Measurements from ENCODE around the gene FA2H.

FA2H gene

DNA sequence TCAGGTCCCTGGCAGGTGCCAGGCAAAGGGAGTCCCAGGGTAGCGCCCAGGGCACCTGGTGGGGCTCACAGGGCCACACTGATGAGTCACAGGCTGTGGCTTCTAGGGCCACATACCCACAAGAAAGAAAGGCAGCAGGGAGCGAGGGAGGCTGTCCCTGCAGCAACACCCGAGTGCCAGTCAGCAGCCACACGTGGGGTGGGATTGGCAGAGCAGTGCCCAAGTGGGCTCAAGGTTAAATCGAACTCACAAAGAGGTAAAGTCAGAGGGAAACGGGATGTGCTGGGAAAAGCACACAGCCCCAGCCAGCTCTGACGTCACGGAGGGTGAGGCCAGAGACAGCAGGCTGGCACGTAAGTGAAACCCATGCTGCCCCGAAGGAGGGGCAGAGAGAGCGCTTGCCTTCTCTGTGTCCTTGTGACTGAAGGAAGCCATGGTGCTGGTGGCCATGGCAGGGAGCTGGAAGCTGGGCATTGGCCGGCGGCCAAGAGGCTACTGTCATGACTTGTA, 33.8 kb downstream of the FA2H start:
- H3K27ac ChIP-seq, result no peak overlapping the region
- no peaks in the 10 kb centered on the region for H3K9me3 ChIP-seq (replicated peaks in 1 of 11)
- TF ChIP-seq Cebpa-rat (IDR thresholded peaks at IDR 0.05), result no peak
- peak overlapping the region in 3 of 11 experiments; percentile 6 to 26 (median 7); a peak in 2 of 22 replicates for H3K4me2 ChIP-seq
- no peaks in the 10 kb centered on the region for H3K27me3 ChIP-seq
- no peak overlapping the region for H3K9ac ChIP-seq
- H3K4me1 ChIP-seq, result peaks cover 6 to 41% (median 31%) of the 10 kb centered on the region in 10 experiments
- no peaks in the 10 kb centered on the region for H3K36me3 ChIP-seq
- no peak overlapping the region for H3K4me3 ChIP-seq
- H4K20me1 ChIP-seq, result no peaks in the 10 kb centered on the region; a peak in 1 of 22 replicates

GRCh38 chr16:74739275-74739674, 35.3 kb downstream of the FA2H start:
- H4K20me1 ChIP-seq, result no peaks in the 10 kb centered on the region; a peak in 1 of 22 replicates
- no peak for TF ChIP-seq Cebpa-rat (IDR thresholded peaks at IDR 0.05)
- no peak overlapping the region for H3K9ac ChIP-seq
- H3K9me3 ChIP-seq (replicated peaks in 1 of 11), result no peaks in the 10 kb centered on the region
- H3K4me2 ChIP-seq, result no peak overlapping the region
- H3K4me3 ChIP-seq, result no peak overlapping the region
- H3K4me1 ChIP-seq, result peaks cover 6 to 42% (median 34%) of the 10 kb centered on the region in 10 experiments
- no peak overlapping the region for H3K27ac ChIP-seq
- H3K27me3 ChIP-seq, result no peaks in the 10 kb centered on the region
- no peaks in the 10 kb centered on the region for H3K36me3 ChIP-seq

DNA sequence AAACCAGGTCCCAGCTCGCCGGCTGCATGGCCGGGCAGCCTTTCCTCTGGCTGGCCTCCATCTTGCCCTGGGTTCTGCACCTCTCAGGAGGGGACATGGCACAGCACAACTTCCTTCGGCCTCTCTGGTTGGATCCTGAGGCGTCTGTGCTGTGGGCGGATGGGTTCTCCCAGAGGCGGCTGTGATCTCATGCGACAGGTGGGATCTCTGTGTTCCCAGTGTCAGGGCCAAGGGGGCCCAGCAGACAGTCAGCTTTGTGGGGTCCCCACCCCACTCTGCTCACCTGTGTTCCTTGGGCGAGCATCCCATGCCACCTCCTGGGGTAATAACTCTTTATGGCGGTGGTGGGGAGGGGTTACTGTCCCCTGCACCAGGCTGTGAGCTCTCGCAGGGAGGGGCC, 35.8 kb downstream of the FA2H start:
- no peaks in the 10 kb centered on the region for H3K27me3 ChIP-seq
- H3K4me1 ChIP-seq, result peaks cover 6 to 42% (median 34%) of the 10 kb centered on the region in 10 experiments
- H4K20me1 ChIP-seq, result no peaks in the 10 kb centered on the region; a peak in 1 of 22 replicates
- H3K4me3 ChIP-seq, result no peak overlapping the region
- no peak for TF ChIP-seq Cebpa-rat (IDR thresholded peaks at IDR 0.05)
- no peak overlapping the region for H3K9ac ChIP-seq
- H3K9me3 ChIP-seq (replicated peaks in 1 of 11), result no peaks in the 10 kb centered on the region
- H3K36me3 ChIP-seq, result no peaks in the 10 kb centered on the region
- H3K27ac ChIP-seq, result no peak overlapping the region
- no peak overlapping the region for H3K4me2 ChIP-seq

GRCh38 chr16:74738113-74738541, 36.5 kb downstream of the FA2H start:
- Histone ChIP-seq H3K4me1 (peaks cover 6 to 42% (median 34%) of the 10 kb centered on the region in 10 experiments), H3K9ac (no peak overlapping the region), H3K27ac (no peak overlapping the region), H3K4me2 (peak overlapping the region in 2 of 11 experiments; percentile 5 to 6; a peak in 1 of 22 replicates), H3K27me3 (no peaks in the 10 kb centered on the region), H3K4me3 (no peak overlapping the region), H3K9me3 (replicated peaks in 1 of 11) (no peaks in the 10 kb centered on the region), H4K20me1 (no peaks in the 10 kb centered on the region; a peak in 1 of 22 replicates), H3K36me3 (no peaks in the 10 kb centered on the region)
- no peak for TF ChIP-seq Cebpa-rat (IDR thresholded peaks at IDR 0.05)

GRCh38 chr16:74737521-74737920, 37.1 kb downstream of the FA2H start:
- peaks cover 6 to 42% (median 34%) of the 10 kb centered on the region in 10 experiments for H3K4me1 ChIP-seq
- H4K20me1 ChIP-seq, result no peaks in the 10 kb centered on the region; a peak in 1 of 22 replicates
- no peaks in the 10 kb centered on the region for H3K36me3 ChIP-seq
- H3K4me3 ChIP-seq, result no peak overlapping the region
- H3K27ac ChIP-seq, result peak overlapping the region in 1 of 11 experiments; percentile 25; a peak in 1 of 22 replicates
- no peak for TF ChIP-seq Cebpa-rat (IDR thresholded peaks at IDR 0.05)
- 0 out of 22 replicates have a peak overlapping the region, but pooled peaks of 1 of the 11 experiments have one; percentile 34 for H3K9ac ChIP-seq
- H3K4me2 ChIP-seq, result peak overlapping the region in 9 of 11 experiments; percentile 29 to 81 (median 58); a peak in 11 of 22 replicates
- no peaks in the 10 kb centered on the region for H3K27me3 ChIP-seq
- no peaks in the 10 kb centered on the region for H3K9me3 ChIP-seq (replicated peaks in 1 of 11)

DNA sequence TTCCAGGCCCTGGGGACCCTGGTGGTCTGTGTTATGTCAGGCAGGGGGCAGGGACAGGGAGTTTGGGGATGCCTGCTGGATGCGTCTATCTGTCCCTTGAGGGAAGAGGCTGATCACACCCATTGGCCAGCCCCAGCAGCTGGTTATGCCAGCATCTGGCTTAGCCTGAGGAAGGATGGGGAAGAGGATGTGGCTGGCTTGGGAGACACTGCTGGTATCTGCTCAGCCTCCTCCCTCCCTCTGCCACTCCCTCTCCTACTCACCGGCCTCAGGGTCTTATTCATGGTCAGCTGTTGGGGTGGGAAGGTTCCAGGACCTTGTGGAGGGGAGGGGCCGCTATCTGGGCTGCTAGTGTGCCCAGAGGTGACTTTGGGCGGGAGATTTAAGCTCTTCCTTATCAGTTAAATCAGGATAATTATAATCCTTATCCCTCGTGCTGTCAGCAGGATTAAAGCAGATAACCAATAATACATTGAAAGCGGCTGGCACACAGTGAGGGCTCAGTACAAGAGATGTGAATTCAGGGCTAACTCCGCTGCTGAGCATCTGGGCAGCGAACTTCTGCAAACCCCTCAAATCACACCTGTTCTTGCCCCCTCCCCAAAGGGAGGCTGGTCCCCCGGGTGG, 38.0 kb downstream of the FA2H start:
- Histone ChIP-seq H3K4me3 (no peak overlapping the region), H4K20me1 (no peaks in the 10 kb centered on the region; a peak in 1 of 22 replicates), H3K4me1 (peaks cover 0 to 34% (median 26%) of the 10 kb centered on the region in 10 experiments; a peak in 17 of 20 replicates), H3K36me3 (no peaks in the 10 kb centered on the region), H3K9ac (no peak overlapping the region), H3K4me2 (peak overlapping the region in 9 of 11 experiments; percentile 29 to 81 (median 58); a peak in 18 of 22 replicates), H3K27ac (no peak overlapping the region), H3K27me3 (no peaks in the 10 kb centered on the region), H3K9me3 (replicated peaks in 1 of 11) (no peaks in the 10 kb centered on the region)
- no peak for TF ChIP-seq Cebpa-rat (IDR thresholded peaks at IDR 0.05)

DNA sequence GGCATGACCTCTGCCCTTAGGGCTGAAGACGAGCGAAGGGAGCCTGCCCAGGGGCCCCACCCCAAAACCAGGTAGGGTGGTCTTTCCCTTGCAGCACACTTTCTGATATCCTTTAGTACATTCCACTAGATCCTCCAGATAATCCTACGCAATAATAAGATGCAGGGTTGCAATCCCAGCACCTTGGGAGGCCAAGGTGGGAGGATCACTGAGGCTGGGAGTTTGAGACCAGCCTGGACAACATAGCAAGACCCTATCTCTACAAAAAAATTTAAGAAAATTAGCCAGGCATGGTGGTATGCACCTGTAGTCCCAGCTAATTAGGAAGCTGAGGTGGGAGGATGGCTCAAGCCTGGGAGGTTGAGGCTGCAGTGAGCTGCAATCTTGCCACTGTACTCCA, 39.1 kb downstream of the FA2H start:
- H3K9me3 ChIP-seq (replicated peaks in 1 of 11), result no peaks in the 10 kb centered on the region
- H3K36me3 ChIP-seq, result no peaks in the 10 kb centered on the region
- no peak overlapping the region for H3K4me3 ChIP-seq
- H4K20me1 ChIP-seq, result no peaks in the 10 kb centered on the region; a peak in 1 of 22 replicates
- no peaks in the 10 kb centered on the region for H3K27me3 ChIP-seq
- no peak overlapping the region for H3K9ac ChIP-seq
- H3K4me1 ChIP-seq, result peaks cover 0 to 30% (median 22%) of the 10 kb centered on the region in 10 experiments; a peak in 16 of 20 replicates
- no peak overlapping the region for H3K4me2 ChIP-seq
- H3K27ac ChIP-seq, result no peak overlapping the region
- TF ChIP-seq Cebpa-rat (IDR thresholded peaks at IDR 0.05), result no peak

- no peak for TF ChIP-seq Cebpa-rat (IDR thresholded peaks at IDR 0.05)
- Histone ChIP-seq H3K9ac (no peak overlapping the region), H4K20me1 (no peaks in the 10 kb centered on the region; a peak in 1 of 22 replicates), H3K4me3 (no peak overlapping the region), H3K4me1 (peaks cover 2 to 35% (median 26%) of the 10 kb centered on the region in 10 experiments; a peak in 17 of 20 replicates), H3K4me2 (no peak overlapping the region), H3K9me3 (replicated peaks in 1 of 11) (no peaks in the 10 kb centered on the region), H3K27me3 (no peaks in the 10 kb centered on the region), H3K27ac (no peak overlapping the region), H3K36me3 (no peaks in the 10 kb centered on the region)
Observed at GRCh38 chr16:74735162-74735452, 39.5 kb downstream of the FA2H start.

- H4K20me1 ChIP-seq, result no peaks in the 10 kb centered on the region; a peak in 1 of 22 replicates
- H3K9me3 ChIP-seq (replicated peaks in 1 of 11), result no peaks in the 10 kb centered on the region
- H3K27me3 ChIP-seq, result no peaks in the 10 kb centered on the region
- H3K4me2 ChIP-seq, result no peak overlapping the region
- H3K27ac ChIP-seq, result no peak overlapping the region
- H3K4me3 ChIP-seq, result no peak overlapping the region
- H3K4me1 ChIP-seq, result peaks cover 6 to 40% (median 31%) of the 10 kb centered on the region in 10 experiments; a peak in 17 of 20 replicates
- no peak overlapping the region for H3K9ac ChIP-seq
- H3K36me3 ChIP-seq, result no peaks in the 10 kb centered on the region
- no peak for TF ChIP-seq Cebpa-rat (IDR thresholded peaks at IDR 0.05)
Observed at GRCh38 chr16:74734361-74735161, 40.1 kb downstream of the FA2H start.
